ENCODE measurements around the gene GNG12.

The GNG12 gene

DNA sequence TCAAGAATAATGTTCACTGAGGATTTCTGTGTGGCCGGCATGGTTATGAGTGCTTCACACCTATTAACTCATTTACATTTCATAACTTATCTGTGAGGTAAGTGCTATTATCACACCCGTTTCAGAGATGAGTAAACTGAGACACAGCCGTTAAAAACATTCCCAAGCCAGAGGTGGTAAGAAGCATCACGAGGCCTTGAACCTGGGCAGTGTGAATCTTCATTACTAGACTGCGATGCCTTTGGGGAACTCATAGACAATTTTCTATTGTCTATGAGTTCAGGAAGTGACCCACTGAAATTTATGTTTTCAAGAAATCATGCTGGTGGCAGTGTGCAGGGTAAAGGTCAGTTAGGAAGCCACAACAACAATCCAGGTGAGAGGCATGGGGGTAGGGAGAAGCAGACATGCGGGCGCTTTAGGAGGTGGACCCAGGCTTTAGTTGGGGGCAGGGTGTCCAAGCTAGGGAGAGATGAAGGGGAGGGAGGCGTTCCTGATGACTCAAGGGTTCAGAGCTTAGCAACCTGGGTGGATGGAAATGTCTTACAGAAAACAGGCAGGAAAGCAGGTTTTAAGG, 14.5 kb downstream of the GNG12 start:
- TF ChIP-seq, protein P1, sequence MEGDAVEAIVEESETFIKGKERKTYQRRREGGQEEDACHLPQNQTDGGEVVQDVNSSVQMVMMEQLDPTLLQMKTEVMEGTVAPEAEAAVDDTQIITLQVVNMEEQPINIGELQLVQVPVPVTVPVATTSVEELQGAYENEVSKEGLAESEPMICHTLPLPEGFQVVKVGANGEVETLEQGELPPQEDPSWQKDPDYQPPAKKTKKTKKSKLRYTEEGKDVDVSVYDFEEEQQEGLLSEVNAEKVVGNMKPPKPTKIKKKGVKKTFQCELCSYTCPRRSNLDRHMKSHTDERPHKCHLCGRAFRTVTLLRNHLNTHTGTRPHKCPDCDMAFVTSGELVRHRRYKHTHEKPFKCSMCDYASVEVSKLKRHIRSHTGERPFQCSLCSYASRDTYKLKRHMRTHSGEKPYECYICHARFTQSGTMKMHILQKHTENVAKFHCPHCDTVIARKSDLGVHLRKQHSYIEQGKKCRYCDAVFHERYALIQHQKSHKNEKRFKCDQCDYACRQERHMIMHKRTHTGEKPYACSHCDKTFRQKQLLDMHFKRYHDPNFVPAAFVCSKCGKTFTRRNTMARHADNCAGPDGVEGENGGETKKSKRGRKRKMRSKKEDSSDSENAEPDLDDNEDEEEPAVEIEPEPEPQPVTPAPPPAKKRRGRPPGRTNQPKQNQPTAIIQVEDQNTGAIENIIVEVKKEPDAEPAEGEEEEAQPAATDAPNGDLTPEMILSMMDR (IDR thresholded peaks at IDR 0.05), result no peak

DNA sequence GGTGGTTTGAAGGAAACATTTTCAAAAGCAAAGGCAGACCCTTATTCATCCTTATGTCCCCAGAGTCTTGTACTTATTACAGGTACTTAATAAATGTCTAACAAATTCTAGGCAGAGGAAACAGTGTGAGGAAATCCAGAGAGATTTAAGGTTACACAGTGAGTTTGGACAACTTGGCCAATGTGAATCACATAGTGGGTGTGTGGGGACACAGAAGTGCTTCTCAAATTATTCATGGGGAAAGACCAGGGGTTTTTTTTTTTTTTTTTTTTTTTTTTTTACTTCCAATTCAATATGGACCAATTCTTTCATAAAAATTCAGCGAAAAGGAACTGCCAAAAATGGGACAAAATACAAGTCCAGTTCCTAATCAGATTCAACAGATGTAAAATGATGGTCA, 15.1 kb downstream of the GNG12 start:
- TF ChIP-seq, protein P1 (IDR thresholded peaks at IDR 0.05), result no peak

DNA sequence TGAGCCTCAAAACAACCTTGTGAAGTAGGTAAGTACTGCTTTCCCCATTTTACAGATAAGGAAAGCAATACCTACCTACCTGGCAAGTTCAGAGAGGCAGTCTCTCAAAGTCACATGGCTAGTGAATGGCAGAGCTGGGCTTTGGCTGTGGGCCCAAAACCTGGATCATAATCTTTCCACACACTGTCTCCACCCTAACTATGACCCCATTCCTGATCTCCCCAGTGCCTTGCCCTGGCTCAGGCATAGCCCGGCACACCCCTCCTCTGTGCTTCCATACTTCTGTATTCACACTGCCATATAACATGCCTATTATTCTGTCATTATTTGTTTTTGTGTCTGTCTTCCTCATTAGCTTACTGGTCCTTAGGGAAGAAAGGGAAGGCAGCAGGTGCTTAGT, 15.9 kb downstream of the GNG12 start:
- TF ChIP-seq, protein P1 (IDR thresholded peaks at IDR 0.05), result no peak

GRCh38 chr1:67816506-67816905, 16.8 kb downstream of the GNG12 start:
- TF ChIP-seq, protein P1 (IDR thresholded peaks at IDR 0.05), result no peak

DNA sequence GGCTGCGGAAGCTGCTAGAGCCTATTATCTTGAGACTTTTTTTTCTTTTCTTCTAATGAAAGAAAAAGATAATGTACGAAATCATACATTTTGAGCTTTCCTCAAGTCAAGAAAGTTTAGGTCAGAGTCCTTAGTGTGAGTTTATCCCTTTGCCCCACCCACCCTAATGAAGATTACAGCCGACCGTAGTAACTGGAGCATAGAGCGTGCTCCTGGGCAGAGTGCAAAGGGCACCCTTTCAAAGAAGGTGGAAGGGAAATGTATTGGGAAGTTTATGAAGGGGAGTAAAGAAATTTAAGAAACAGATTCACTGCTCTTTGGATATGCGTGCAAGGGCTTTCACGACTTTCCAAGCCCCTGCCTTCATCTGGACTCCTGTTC, 17.2 kb downstream of the GNG12 start:
- TF ChIP-seq, protein P1 (IDR thresholded peaks at IDR 0.05), result no peak

- TF ChIP-seq, protein P1 (IDR thresholded peaks at IDR 0.05), result no peak
These were observed 17.8 kb downstream of the GNG12 start for GRCh38 chr1:67815303-67816094.

DNA sequence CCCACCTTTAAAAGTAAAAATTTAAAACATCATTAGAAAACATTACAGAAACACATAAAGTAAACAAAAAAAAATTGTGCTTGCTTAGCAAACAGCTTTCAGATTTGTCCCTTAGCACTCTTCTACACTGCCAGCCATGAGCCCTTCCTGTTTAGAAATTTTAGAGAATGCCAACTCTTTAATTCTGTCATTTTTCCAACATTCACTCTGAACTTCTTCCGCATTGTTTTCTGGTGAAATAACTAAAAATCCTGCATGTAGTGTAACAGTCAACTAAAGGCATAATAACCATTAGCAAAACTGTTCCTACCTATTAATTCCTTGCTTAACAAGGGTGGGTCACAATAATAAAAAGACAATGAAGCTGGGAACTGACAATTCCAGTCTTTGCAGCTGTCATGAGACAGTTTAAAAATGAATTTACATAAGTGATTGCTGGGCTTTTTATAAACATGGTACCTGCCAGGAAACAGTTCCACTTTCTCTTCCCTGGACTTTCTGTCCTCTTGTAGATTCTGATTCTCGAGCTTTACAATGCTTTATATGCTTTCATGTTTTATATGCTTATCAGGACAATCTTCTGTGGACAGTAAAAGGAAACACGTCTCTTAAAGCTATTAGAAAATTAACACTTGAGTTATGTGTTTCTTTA, 19.0 kb downstream of the GNG12 start:
- TF ChIP-seq, protein P1 (IDR thresholded peaks at IDR 0.05), result no peak
